Type B pancreatic cell (in vitro differentiated cells): ENCODE measurements around the gene KIF2B. TPM values are rescaled to one million over a fixed set of nuclear protein-coding genes. Genes with fewer than 3 reads are reported as not detected.

Experiments
- DNase-seq: peaks from one replicate; pipeline ENCODE4 v3.0.0; 2021; ENCODE audit warnings: mixed read lengths; ENCODE audit not compliant: unreplicated experiment; ENCODE audit errors: extremely low spot score
- H3K27ac Mint-ChIP-seq: 2 replicates; pipeline ENCODE4 v1.8.0; 2021; ENCODE audit warnings: mild to moderate bottlenecking, mixed read lengths
- H3K27me3 Mint-ChIP-seq: 2 replicates; pipeline ENCODE4 v1.8.0; 2021; ENCODE audit warnings: mixed read lengths
- H3K36me3 Mint-ChIP-seq: 2 replicates; pipeline ENCODE4 v1.8.0; 2021; ENCODE audit warnings: mixed read lengths
- H3K4me1 Mint-ChIP-seq: one replicate; pipeline ENCODE4 v1.8.0; 2021; ENCODE audit warnings: mixed read lengths; ENCODE audit not compliant: unreplicated experiment
- H3K4me3 Mint-ChIP-seq: 2 replicates; pipeline ENCODE4 v1.8.0; 2021; ENCODE audit warnings: mild to moderate bottlenecking, mixed read lengths
- H3K9me3 Mint-ChIP-seq: 2 replicates; pipeline ENCODE4 v1.8.0; 2021; ENCODE audit warnings: mixed read lengths
- long read RNA-seq: library from polyadenylated mRNA; unstranded; transcript quantifications from one replicate; pipeline ENCODE4 v2.0.0, GENCODE V29; 2020
- total RNA-seq: library from RNA; stranded (reverse); gene quantifications from 2 replicates; pipeline ENCODE4 v1.2.1, GENCODE V29; 2021; ENCODE audit warnings: low replicate concordance
- TF ChIP-seq, protein P1 (sequence below): fragments of 200-600 bp; sonication (generic); conservative IDR thresholded peaks from 2 replicates; pipeline ENCODE4 v1.5.0; 2021; ENCODE audit warnings: antibody characterized with exemption, mild to moderate bottlenecking

The KIF2B gene, protein sequence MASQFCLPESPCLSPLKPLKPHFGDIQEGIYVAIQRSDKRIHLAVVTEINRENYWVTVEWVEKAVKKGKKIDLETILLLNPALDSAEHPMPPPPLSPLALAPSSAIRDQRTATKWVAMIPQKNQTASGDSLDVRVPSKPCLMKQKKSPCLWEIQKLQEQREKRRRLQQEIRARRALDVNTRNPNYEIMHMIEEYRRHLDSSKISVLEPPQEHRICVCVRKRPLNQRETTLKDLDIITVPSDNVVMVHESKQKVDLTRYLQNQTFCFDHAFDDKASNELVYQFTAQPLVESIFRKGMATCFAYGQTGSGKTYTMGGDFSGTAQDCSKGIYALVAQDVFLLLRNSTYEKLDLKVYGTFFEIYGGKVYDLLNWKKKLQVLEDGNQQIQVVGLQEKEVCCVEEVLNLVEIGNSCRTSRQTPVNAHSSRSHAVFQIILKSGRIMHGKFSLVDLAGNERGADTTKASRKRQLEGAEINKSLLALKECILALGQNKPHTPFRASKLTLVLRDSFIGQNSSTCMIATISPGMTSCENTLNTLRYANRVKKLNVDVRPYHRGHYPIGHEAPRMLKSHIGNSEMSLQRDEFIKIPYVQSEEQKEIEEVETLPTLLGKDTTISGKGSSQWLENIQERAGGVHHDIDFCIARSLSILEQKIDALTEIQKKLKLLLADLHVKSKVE
- not detected in 2 replicates for total RNA-seq
- long read RNA-seq, result 0 reads

DNA sequence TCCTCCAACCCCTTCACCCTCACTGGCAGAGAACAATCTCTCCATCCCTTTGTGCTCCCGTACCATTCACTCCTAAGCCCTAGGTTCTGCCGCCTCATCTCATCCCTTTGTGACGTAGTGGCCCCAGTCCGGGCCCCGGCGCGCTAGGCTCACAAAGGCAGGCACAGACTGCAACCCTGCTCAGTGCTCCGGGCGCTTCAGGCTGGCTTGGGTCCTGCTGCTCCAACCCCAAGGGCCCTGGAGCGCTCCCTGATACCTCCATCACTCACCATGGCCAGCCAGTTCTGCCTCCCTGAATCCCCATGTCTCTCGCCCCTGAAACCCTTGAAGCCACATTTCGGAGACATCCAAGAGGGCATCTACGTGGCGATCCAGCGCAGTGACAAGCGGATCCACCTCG lies at the start of gene KIF2B:
Gene KIF2B (plus strand): TSS at position 164 of the 400 bp plus-strand sequence. CDS start 107 bp downstream, at position 271.
- DNase-seq, result no peak
- Mint-ChIP-seq H3K4me3 (no peak within 1 kb of the TSS), H3K9me3 (no peaks in the 10 kb centered on the region), H3K27ac (no peak within 1 kb of the TSS), H3K36me3 (no peaks in the 10 kb centered on the region), H3K4me1 (peaks cover 5% of the 10 kb centered on the region), H3K27me3 (no peaks in the 10 kb centered on the region)
- TF ChIP-seq, protein P1, sequence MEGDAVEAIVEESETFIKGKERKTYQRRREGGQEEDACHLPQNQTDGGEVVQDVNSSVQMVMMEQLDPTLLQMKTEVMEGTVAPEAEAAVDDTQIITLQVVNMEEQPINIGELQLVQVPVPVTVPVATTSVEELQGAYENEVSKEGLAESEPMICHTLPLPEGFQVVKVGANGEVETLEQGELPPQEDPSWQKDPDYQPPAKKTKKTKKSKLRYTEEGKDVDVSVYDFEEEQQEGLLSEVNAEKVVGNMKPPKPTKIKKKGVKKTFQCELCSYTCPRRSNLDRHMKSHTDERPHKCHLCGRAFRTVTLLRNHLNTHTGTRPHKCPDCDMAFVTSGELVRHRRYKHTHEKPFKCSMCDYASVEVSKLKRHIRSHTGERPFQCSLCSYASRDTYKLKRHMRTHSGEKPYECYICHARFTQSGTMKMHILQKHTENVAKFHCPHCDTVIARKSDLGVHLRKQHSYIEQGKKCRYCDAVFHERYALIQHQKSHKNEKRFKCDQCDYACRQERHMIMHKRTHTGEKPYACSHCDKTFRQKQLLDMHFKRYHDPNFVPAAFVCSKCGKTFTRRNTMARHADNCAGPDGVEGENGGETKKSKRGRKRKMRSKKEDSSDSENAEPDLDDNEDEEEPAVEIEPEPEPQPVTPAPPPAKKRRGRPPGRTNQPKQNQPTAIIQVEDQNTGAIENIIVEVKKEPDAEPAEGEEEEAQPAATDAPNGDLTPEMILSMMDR, result no peak

DNA sequence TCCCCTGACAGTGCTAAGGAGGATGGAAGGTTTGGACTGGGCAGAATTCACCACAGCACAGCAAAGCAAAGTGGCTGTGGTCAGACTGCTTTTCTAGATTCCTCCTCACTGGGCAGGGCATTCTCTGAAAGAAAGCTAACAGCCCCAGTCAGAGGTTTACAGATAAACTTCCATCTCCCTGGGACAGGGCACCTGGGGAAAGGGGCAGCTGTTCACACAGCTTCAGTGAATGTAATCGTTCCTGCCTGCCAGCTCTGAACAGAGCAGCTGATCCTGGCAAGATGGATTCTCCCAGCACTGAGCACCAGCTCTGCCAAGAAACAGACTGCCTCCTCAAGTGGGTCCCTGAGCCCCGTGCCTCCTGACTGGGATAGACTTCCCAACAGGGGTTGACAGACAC lies 42.4 kb upstream of the KIF2B start:
- no peak overlapping the region for H3K4me3 Mint-ChIP-seq
- H3K9me3 Mint-ChIP-seq, result no peaks in the 10 kb centered on the region
- H3K27ac Mint-ChIP-seq, result no peak overlapping the region
- no peaks in the 10 kb centered on the region for H3K27me3 Mint-ChIP-seq
- TF ChIP-seq, protein P1, result no peak
- no peaks in the 10 kb centered on the region for H3K36me3 Mint-ChIP-seq
- no peaks in the 10 kb centered on the region for H3K4me1 Mint-ChIP-seq
- DNase-seq, result no peak

DNA sequence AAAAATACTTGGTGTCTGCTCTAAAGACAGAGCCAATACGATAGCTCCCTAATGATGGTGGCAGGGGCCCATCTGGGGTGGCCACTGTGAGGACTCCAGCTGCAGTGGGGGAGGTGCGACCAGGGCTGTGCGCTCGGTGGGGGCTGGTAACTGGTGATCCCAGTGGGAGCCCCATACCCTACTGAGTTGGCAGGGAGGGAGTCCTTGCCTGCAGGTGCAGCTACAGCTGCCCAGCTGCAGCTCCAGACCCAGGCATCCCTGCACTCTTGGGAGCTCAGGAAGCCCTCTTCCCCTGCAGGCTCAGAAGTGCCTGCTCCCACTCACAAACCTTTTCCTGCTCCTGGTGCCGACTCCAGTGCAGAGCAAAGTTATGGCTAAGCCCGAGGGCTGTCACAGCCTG lies 31.2 kb upstream of the KIF2B start:
- Mint-ChIP-seq H3K27ac (no peak overlapping the region), H3K4me1 (no peaks in the 10 kb centered on the region), H3K4me3 (no peak overlapping the region), H3K9me3 (no peaks in the 10 kb centered on the region), H3K36me3 (no peaks in the 10 kb centered on the region), H3K27me3 (peaks cover 3% of the 10 kb centered on the region)
- TF ChIP-seq, protein P1, result no peak
- DNase-seq, result no peak

DNA sequence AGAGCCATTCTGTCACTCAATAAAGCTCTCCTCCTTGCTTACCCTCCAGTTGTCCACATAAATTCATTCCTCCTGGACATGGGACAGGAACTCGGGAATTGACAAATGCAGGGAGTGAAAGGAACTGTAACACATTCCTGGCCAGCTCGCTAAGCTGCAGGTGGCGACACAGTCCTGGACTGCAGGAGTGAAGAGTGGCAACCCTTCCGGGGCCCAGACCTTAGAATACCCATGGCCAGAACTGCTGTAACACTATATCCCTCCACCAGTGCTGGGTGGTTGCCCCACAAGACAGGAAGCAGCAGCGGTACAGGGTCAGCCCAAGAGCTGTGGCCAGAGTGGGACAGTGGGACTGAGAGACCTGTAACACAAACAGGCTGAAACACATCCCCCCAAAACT lies 30.3 kb upstream of the KIF2B start:
- TF ChIP-seq, protein P1, result no peak
- H3K27me3 Mint-ChIP-seq, result peaks cover 3% of the 10 kb centered on the region
- no peak overlapping the region for H3K27ac Mint-ChIP-seq
- H3K4me3 Mint-ChIP-seq, result no peak overlapping the region
- no peaks in the 10 kb centered on the region for H3K9me3 Mint-ChIP-seq
- DNase-seq, result no peak
- no peaks in the 10 kb centered on the region for H3K4me1 Mint-ChIP-seq
- H3K36me3 Mint-ChIP-seq, result no peaks in the 10 kb centered on the region

DNA sequence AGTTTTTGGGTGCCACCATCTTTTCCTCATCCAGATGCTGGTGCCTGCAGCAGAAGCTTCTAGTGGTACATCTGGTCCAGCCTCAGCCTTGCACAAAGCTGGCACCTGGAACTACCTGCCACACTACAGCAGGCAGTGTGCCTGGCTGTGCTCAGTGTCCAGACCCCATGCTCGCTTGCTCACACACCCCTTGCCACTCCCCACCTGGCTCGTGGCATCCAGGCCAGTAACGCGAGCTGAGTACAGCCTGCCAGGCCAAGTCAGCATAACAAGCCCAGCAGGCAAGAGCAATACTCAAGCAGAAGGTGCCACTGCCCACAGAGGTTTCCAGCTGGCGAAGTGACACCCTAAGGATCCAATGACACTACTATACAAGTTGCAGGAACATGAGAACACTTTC lies 29.7 kb upstream of the KIF2B start:
- DNase-seq, result no peak
- peaks cover 3% of the 10 kb centered on the region for H3K27me3 Mint-ChIP-seq
- no peak overlapping the region for H3K27ac Mint-ChIP-seq
- H3K4me3 Mint-ChIP-seq, result no peak overlapping the region
- H3K36me3 Mint-ChIP-seq, result no peaks in the 10 kb centered on the region
- TF ChIP-seq, protein P1, result no peak
- H3K9me3 Mint-ChIP-seq, result no peaks in the 10 kb centered on the region
- H3K4me1 Mint-ChIP-seq, result no peaks in the 10 kb centered on the region
